ENCODE data around the gene FBXO17. TPM values are rescaled to one million over a fixed set of nuclear protein-coding genes. Genes with fewer than 3 reads are reported as not detected.

FBXO17 gene
- total RNA-seq, 4 donors from 2014 or later = 24.9 to 47.8 (median 34.8) TPM

DNA sequence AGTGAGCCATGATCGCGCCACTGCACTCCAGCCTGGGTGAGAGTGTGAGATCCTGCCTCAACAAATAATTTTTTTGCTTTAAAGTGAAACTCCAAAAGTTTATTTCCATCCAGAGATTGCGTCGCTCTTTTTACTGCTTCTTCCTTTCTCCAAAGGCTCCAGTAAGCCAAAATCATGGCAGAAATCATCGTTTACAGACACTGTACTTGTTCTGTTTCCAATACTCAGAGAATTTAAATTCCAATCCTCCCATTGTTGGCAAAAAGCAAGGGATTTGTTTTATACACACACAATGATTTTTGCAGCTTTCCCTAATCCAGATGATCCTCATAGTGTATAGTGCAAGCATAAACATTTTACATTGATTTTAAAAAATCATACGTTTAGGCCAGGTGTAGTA is 41.5 kb upstream of the FBXO17 start:
- Histone ChIP-seq H3K27ac (replicated peaks in 1 of 4) (no peak overlapping the region), H3K27me3 (no peaks in the 10 kb centered on the region), H3K4me1 (no peaks in the 10 kb centered on the region), H3K9me3 (no peaks in the 10 kb centered on the region), H3K36me3 (no peaks in the 10 kb centered on the region), H3K4me3 (no peak overlapping the region)
- 68% methylated on average over 6 of the region's 6 CpGs for WGBS
- DNase-seq (ENCODE audit: extremely low spot score) = no peak
- TF ChIP-seq EP300 (IDR thresholded peaks at IDR 0.05) = no peak
- TF ChIP-seq, protein P1, sequence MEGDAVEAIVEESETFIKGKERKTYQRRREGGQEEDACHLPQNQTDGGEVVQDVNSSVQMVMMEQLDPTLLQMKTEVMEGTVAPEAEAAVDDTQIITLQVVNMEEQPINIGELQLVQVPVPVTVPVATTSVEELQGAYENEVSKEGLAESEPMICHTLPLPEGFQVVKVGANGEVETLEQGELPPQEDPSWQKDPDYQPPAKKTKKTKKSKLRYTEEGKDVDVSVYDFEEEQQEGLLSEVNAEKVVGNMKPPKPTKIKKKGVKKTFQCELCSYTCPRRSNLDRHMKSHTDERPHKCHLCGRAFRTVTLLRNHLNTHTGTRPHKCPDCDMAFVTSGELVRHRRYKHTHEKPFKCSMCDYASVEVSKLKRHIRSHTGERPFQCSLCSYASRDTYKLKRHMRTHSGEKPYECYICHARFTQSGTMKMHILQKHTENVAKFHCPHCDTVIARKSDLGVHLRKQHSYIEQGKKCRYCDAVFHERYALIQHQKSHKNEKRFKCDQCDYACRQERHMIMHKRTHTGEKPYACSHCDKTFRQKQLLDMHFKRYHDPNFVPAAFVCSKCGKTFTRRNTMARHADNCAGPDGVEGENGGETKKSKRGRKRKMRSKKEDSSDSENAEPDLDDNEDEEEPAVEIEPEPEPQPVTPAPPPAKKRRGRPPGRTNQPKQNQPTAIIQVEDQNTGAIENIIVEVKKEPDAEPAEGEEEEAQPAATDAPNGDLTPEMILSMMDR (IDR thresholded peaks at IDR 0.05) = no peak
- TF ChIP-seq POLR2A (IDR thresholded peaks at IDR 0.05; ENCODE audit: low read depth) = no peak
- TF ChIP-seq POLR2AphosphoS5 (IDR thresholded peaks at IDR 0.05) = no peak
- intact Hi-C loops (cut with DNase I) = no loop called here

DNA sequence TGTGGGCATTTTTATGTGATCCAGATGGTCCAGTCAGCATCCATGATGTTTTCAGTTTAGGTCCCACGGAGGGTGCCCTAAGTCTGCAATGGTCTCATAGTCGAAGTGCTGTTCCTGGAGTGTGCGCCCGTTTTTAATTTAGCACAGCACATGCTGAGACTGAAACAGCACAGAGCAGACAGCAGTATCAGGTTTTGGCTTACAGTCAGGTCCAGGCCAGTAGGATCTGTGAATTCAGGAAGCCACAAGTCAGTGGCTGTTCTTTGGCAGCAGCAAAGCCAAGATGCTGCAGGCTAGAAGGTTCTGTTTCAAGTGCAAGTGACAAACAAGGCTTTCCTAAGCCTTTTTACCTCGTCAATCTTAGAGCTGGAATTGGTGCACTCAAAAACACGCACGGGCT is 38.5 kb upstream of the FBXO17 start:
- Histone ChIP-seq H3K4me1 (no peaks in the 10 kb centered on the region), H3K27me3 (no peaks in the 10 kb centered on the region), H3K4me3 (no peak overlapping the region), H3K9me3 (no peaks in the 10 kb centered on the region), H3K36me3 (no peaks in the 10 kb centered on the region), H3K27ac (replicated peaks in 1 of 4) (no peak overlapping the region)
- 85% methylated on average over 7 of the region's 7 CpGs for WGBS
- DNase-seq (ENCODE audit: extremely low spot score) = no peak
- TF ChIP-seq POLR2AphosphoS5 (IDR thresholded peaks at IDR 0.05) (no peak), EP300 (IDR thresholded peaks at IDR 0.05) (no peak), POLR2A (IDR thresholded peaks at IDR 0.05; ENCODE audit: low read depth) (no peak)
- TF ChIP-seq, protein P1 (IDR thresholded peaks at IDR 0.05) = no peak
- intact Hi-C loops (cut with DNase I) = no loop called here

DNA sequence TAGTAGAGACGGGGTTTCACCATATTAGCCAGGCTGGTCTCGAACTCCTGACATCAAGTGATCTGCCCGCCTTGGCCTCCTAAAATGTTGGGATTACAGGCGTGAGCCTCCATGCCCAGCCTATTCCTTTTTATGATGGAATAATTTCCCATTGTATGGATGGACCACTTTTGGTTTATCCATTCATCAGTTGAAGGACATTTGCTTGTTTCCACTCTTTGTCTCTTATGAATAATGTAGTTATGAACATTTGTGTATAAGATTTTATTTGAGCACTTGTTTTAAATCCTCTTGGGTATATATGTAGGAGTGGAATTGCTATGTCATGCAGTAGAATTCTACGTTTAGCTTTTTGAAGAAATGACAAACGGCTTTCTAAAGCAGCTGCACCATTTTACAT is 33.5 kb upstream of the FBXO17 start:
- Histone ChIP-seq H3K4me3 (no peak overlapping the region), H3K27ac (replicated peaks in 1 of 4) (no peak overlapping the region), H3K36me3 (no peaks in the 10 kb centered on the region), H3K27me3 (no peaks in the 10 kb centered on the region), H3K9me3 (no peaks in the 10 kb centered on the region), H3K4me1 (no peaks in the 10 kb centered on the region)
- intact Hi-C loops (cut with DNase I) = no loop called here
- DNase-seq (ENCODE audit: extremely low spot score) = no peak
- TF ChIP-seq EP300 (IDR thresholded peaks at IDR 0.05) (no peak), POLR2A (IDR thresholded peaks at IDR 0.05; ENCODE audit: low read depth) (no peak), POLR2AphosphoS5 (IDR thresholded peaks at IDR 0.05) (no peak)
- TF ChIP-seq, protein P1 (IDR thresholded peaks at IDR 0.05) = no peak
- 90% methylated on average over 6 of the region's 6 CpGs for WGBS

DNA sequence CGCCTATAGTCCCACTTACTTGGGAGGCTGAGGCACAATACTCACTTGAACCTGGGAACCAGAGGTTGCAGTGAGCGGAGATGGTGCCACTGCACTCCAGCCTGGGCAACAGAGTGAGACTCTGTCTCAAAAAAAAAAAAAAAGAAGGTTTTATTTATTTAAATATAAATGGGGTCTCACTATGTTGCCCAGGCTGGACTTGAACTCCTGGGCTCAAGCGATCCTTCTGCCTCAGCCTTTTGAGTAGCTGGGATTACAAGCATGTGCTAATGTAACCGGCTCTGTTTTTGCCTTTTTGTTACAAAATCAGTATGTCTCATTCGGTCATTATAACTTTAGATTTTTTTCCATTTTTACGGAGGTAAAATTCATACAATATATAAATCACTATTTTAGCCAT is 32.6 kb upstream of the FBXO17 start:
- peaks cover 0 to 1% (median 0%) of the 10 kb centered on the region in 4 donors for H3K27me3 ChIP-seq
- H3K36me3 ChIP-seq = no peaks in the 10 kb centered on the region
- intact Hi-C loops (cut with DNase I) = no loop called here
- H3K4me3 ChIP-seq = no peak overlapping the region
- no peaks in the 10 kb centered on the region for H3K4me1 ChIP-seq
- 95% methylated on average over 6 of the region's 6 CpGs for WGBS
- H3K9me3 ChIP-seq = no peaks in the 10 kb centered on the region
- DNase-seq (ENCODE audit: extremely low spot score) = no peak
- H3K27ac ChIP-seq (replicated peaks in 1 of 4) = no peak overlapping the region
- TF ChIP-seq, protein P1 (IDR thresholded peaks at IDR 0.05) = no peak
- no peak for TF ChIP-seq EP300 (IDR thresholded peaks at IDR 0.05)
- TF ChIP-seq POLR2A (IDR thresholded peaks at IDR 0.05; ENCODE audit: low read depth) = no peak
- no peak for TF ChIP-seq POLR2AphosphoS5 (IDR thresholded peaks at IDR 0.05)

DNA sequence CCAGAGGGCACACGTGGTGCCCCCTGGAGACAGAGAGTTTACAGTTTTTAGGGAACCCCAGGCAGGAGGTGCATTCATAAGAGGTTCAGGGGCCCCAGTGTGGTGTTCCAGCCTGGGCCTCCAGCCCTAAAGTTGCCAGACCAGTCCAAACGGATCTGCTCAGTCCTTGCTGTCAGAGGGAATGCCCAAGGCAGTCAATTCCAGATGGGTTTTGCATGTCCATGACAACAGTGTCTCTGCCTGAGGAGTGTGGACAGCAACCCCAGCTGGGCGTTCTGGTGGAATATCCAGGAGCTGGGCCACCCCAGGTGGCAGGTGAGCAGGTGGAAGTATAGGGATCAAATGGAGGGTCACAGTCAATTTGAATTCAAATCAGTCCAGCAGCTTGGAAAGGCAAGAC is 31.6 kb upstream of the FBXO17 start:
- Histone ChIP-seq H3K4me1 (no peaks in the 10 kb centered on the region), H3K9me3 (no peaks in the 10 kb centered on the region), H3K27ac (replicated peaks in 1 of 4) (no peak overlapping the region), H3K36me3 (no peaks in the 10 kb centered on the region), H3K27me3 (peaks cover 0 to 12% (median 0%) of the 10 kb centered on the region in 4 donors), H3K4me3 (no peak overlapping the region)
- WGBS = 61% methylated on average over 3 of the region's 3 CpGs
- DNase-seq (ENCODE audit: extremely low spot score) = no peak
- TF ChIP-seq, protein P1 (IDR thresholded peaks at IDR 0.05) = no peak
- intact Hi-C loops (cut with DNase I) = no loop called here

Measured in esophagus muscularis mucosa (tissue), 4 donors.